RWPE1 (cell line): ENCODE results near the gene CENPO.

Source experiments
- CTCF ChIA-PET: fragments of 350-600 bp; sonication (Branson Sonifier 250); formaldehyde crosslinking; extraction: SDS; loops from one replicate; lab custom pipeline; 2021; lab: Yijun Ruan, JAX
- POLR2A ChIA-PET: fragments of 400-600 bp; formaldehyde crosslinking; extraction: SDS; loops from one replicate; lab custom pipeline; 2020; ENCODE audit warnings: antibody characterized with exemption; ENCODE audit not compliant: low non-redundant PET; lab: Yijun Ruan, JAX
- DNase-seq: peaks from one replicate; pipeline ENCODE4 v3.0.0; 2012; ENCODE audit warnings: low spot score
- H3K27ac ChIP-seq: fragments of 450-650 bp; 2 replicates; pipeline ENCODE4 v1.5.1; 2017
- CTCF ChIP-seq: fragments of 450-650 bp; conservative IDR thresholded peaks from 2 replicates; pipeline ENCODE4 v1.5.1; 2017; ENCODE audit warnings: low read depth, mild to moderate bottlenecking

The CENPO gene

DNA sequence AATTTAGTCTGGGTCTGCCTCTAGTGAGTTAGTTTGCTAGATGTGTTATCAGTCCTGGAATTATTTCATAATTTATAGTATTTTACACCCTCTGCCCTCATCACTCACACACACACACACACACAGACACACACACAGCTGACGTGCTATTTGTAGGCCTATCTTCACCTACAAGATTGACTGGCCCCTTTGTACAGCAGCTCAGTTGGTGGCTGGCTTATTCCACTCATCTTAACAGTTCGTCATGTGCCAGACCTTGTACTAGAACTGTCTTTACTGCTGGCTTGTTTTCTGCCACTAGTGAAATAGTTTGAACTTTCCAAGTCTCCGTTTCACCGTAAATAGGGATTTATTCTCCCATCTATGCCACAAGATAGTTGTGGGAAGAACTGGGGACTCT, 21.3 kb downstream of the CENPO start:
- ChIA-PET POLR2A (no interaction called here), CTCF (interaction anchor here (0.5 kb wide), 1 partner anchor 403 kb away, joined by 6 read pairs; no protein-coding TSS in a partner anchor)
- TF ChIP-seq CTCF, result no peak
- no peak overlapping the region for H3K27ac ChIP-seq
- DNase-seq, result no peak

DNA sequence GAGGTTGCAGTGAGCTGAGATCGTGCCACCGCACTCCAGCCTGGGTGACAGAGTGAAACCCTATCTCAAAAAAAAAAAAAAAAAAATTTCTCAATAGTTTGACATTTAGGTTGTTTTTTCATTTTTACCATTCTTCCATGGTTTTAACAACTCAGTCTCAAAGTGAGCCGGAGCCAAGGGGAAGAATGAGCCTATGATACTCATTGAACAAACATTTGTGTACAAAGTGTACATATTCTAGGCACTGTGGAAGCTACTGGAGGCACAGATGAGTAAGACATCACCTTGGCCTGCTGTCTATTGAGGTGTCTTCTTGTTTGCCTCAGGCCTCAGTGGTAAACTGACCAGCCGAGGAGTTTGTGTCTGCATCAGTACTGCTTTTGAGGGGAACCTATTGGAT, 21.9 kb downstream of the CENPO start:
- H3K27ac ChIP-seq, result no peak overlapping the region
- DNase-seq, result no peak
- ChIA-PET CTCF (interaction anchor here (0.9 kb wide), 1 partner anchor 13 kb away, joined by 3 read pairs; no protein-coding TSS in a partner anchor), POLR2A (no interaction called here)
- TF ChIP-seq CTCF, result no peak

DNA sequence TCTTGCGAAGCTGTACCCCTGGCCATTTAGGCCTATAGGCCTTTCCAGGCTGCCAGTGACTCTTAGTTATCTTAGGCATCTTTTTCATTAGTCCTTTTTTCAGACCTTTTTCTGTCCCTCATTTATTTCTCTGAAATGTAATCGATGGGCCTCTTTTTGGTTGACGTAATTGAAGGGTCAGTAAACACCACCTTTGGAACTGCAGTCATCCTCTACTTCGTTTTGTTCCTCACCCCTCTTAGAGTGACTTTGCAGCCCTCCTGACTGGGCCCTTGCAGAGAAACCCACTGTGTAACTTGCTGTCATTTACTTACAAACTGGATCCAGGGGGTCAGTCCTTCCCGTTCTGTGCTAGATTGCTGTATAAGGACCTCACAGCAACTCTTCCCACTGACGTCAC, 23.2 kb downstream of the CENPO start:
- DNase-seq, result no peak
- ChIA-PET CTCF (no interaction called here), POLR2A (no interaction called here)
- TF ChIP-seq CTCF, result no peak
- no peak overlapping the region for H3K27ac ChIP-seq

DNA sequence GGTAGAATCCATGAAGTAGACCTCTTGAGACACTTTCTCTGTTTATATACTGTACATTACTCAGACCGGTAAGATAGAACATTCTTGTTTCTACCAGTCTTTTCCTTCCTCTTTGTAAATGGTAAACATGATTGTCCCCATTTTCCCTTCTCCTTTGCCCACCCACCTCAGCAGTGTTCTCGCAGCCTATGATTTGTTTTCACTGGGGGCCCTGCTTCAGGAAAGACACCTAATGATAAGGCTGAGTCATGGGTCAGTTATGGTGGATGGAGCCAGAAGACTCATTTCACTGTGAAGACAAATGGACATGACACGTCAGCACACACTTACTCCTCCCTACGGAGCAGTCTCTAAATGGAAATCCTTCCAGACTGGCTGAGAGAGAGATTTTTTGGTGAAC, 23.7 kb downstream of the CENPO start:
- DNase-seq, result no peak
- no peak overlapping the region for H3K27ac ChIP-seq
- no peak for TF ChIP-seq CTCF
- ChIA-PET POLR2A (no interaction called here), CTCF (no interaction called here)

- peak overlapping the region; percentile 56 for H3K27ac ChIP-seq
- no peak for TF ChIP-seq CTCF
- no peak for DNase-seq
- ChIA-PET POLR2A (no interaction called here), CTCF (interaction anchor here (0.6 to 2.4 kb wide), 3 partner anchors 9 to 409 kb away, joined by 3 to 7 read pairs (median 6); no protein-coding TSS in a partner anchor)
Measured at GRCh38 chr2:24818721-24819167, 25.5 kb downstream of the CENPO start.

GRCh38 chr2:24819442-24820174, 26.4 kb downstream of the CENPO start:
- DNase-seq, result no peak
- CTCF ChIA-PET, result interaction anchor here (0.6 to 2.4 kb wide), 4 partner anchors 8 to 410 kb away, joined by 3 to 7 read pairs (median 4); no protein-coding TSS in a partner anchor
- no peak for TF ChIP-seq CTCF
- H3K27ac ChIP-seq, result peak overlapping the region; percentile 20
- POLR2A ChIA-PET, result no interaction called here
